GM13977 (cell line): ENCODE measurements around the gene PAGE4.

Source experiments
- DNase-seq: peaks from one replicate; pipeline ENCODE4 v3.0.0; 2012; ENCODE audit warnings: low spot score
- in situ Hi-C: fragments of 300-500 bp; cut with MboI; formaldehyde crosslinking; loops from one replicate; pipeline ENCODE4 v1.12.0; 2022; ENCODE audit warnings: low sequenced_read_pairs, low pct_unique_long_range_greater_than_20kb, mixed read lengths, inconsistent platforms; ENCODE audit not compliant: unreplicated experiment
- TF ChIP-seq, protein P1 (sequence below): IDR thresholded peaks from 2 replicates; pipeline ENCODE4 v1.5.1; 2012; ENCODE audit warnings: mild to moderate bottlenecking, control low read depth; ENCODE audit not compliant: insufficient read depth; ENCODE audit errors: extremely low read depth, missing control alignments

Gene PAGE4

DNA sequence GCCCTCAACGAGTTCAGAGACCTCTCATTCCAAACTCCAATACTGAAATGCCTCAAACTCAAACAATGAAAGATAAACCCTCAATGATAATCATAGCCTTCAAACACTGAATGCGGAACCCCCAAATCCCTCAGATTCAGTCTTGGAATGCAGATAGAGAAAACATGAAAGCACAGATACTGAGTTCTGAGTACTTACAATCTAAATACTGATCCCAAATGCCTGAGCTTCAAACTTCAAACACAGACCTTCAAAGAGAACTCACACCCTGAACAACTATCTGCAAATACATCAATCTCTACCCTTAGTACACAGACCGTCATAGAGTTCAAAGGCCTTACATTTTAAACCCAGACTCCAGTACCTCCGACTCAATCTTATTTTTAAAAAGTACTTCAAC lies 16.9 kb upstream of the PAGE4 start:
- TF ChIP-seq, protein P1, sequence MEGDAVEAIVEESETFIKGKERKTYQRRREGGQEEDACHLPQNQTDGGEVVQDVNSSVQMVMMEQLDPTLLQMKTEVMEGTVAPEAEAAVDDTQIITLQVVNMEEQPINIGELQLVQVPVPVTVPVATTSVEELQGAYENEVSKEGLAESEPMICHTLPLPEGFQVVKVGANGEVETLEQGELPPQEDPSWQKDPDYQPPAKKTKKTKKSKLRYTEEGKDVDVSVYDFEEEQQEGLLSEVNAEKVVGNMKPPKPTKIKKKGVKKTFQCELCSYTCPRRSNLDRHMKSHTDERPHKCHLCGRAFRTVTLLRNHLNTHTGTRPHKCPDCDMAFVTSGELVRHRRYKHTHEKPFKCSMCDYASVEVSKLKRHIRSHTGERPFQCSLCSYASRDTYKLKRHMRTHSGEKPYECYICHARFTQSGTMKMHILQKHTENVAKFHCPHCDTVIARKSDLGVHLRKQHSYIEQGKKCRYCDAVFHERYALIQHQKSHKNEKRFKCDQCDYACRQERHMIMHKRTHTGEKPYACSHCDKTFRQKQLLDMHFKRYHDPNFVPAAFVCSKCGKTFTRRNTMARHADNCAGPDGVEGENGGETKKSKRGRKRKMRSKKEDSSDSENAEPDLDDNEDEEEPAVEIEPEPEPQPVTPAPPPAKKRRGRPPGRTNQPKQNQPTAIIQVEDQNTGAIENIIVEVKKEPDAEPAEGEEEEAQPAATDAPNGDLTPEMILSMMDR, result no peak
- no peak for DNase-seq
- in situ Hi-C loops, result no loop called here

DNA sequence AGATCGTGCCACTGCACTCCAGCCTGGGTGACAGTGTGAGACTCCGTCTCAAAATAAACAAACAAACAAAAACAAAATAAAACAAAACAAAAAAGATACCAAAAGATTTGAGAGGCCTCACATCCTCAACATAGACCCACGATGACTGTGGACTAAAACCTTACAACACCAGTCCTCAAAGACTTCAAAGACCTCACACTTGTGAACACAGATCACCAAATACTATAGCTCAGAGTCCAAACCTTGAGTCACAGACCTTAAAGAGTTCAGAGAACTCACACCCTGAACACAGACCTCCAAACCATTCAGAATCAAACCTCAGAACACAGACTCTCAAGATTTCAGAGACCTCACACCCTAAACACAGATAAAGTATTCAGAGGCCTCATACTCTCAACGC lies 12.7 kb upstream of the PAGE4 start:
- in situ Hi-C loops, result no loop called here
- DNase-seq, result no peak
- TF ChIP-seq, protein P1, result no peak

DNA sequence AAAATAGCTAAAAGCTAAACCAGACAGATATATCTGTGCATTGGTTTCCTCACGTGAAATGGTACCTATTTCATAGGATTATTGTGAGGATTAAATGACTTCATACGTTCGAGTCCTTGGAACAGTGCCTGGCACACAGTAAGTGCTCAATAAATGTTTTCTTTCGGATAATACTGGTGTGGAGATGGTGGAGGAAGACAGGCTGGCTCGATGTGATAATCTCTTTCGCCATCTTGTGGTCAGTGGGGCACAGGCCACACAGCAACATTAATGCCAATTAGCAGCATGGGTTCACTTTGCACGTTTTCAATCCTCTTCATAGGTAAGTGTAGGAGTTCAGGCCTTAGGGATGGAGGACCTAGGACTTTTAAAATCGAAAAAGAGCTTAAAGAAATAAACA lies 9.3 kb downstream of the PAGE4 start:
- TF ChIP-seq, protein P1, result peak; percentile 71
- DNase-seq, result peak; percentile 40
- in situ Hi-C loops, result no loop called here

DNA sequence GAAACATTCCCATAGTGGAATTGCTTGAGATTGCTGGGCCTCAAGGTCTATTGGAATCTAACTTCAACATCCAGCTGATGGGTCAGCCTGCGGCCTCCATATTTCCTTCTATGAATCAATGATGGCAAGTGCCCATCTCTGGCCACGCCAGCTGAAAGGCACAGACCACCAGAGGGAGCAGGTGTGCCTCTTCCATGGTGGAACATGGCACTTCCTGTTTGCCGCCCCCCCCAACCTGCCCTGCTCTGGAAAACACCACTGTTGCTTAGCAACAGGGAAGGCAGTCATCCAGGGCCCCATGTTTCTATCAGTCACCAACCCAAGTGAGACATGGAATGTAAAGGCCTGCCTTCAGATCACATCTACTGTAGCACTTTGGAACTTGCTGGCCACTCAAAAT lies 11.6 kb downstream of the PAGE4 start:
- in situ Hi-C loops, result no loop called here
- TF ChIP-seq, protein P1, result peak; percentile 52
- peak; percentile 34 for DNase-seq

DNA sequence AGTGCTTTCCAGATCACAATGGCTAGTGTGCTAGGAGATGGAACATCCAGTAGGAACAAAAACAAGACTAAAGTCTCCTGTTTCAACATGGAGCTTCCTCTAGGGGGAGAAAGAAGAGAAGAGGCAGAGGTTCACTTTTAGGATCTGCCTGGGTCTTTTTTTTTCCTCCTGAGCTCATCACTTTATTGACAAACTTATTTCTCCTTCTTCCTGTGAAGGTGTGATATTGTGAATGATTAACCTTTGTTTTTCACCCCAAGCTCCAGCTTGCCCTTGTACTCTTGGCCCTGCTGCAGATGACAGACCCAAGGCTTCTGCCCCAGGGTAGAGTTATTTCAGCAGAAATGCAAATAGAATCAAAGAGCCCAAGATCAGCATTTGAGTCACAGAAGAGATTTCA lies 13.5 kb downstream of the PAGE4 start:
- TF ChIP-seq, protein P1, result no peak
- in situ Hi-C loops, result no loop called here
- DNase-seq, result no peak

DNA sequence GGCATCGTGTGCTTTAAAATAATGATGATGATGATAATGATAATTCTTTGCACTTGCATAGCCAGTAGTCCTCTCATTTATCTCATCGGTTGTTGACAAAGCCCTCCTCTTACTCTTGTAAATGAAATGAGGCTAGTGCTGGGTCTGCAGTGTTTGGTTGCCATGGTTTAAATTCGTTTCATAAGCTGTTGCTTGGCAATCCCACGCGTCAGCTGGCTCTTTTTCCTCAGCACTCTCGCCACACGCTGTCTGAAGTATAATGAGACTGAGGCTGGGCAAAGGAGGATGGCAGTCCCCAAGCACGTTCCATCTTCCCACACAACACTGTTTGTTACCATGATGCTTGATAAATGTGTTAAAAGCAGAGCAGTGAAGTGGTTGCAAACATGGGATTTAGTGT lies 15.5 kb downstream of the PAGE4 start:
- in situ Hi-C loops, result no loop called here
- DNase-seq, result no peak
- TF ChIP-seq, protein P1, result no peak
